Epithelial cell of esophagus (primary cell): ENCODE data around the gene SUSD5.

ENCODE experiments used
- DNase-seq: peaks from one replicate; pipeline ENCODE4 v3.0.0; 2010; ENCODE audit warnings: low read depth
- H3K4me3 ChIP-seq: 2 replicates; pipeline ENCODE4 v1.5.1; 2011; ENCODE audit warnings: mild to moderate bottlenecking, low read length, control low read depth
- CTCF ChIP-seq: IDR thresholded peaks from 2 replicates; pipeline ENCODE4 v1.5.1; 2011; ENCODE audit warnings: low read depth, mild to moderate bottlenecking, low read length, control low read depth, inconsistent platforms; ENCODE audit not compliant: insufficient read depth; ENCODE audit errors: missing control alignments

The SUSD5 gene

GRCh38 chr3:33181229-33181628, 37.4 kb downstream of the SUSD5 start:
- TF ChIP-seq CTCF, result no peak
- H3K4me3 ChIP-seq, result no peak overlapping the region
- no peak for DNase-seq

- no peak overlapping the region for H3K4me3 ChIP-seq
- TF ChIP-seq CTCF, result no peak
- no peak for DNase-seq
Measured at GRCh38 chr3:33179132-33179531, 39.5 kb downstream of the SUSD5 start.

- DNase-seq, result no peak
- no peak overlapping the region for H3K4me3 ChIP-seq
- TF ChIP-seq CTCF, result no peak
Measured at GRCh38 chr3:33174711-33175414, 43.7 kb downstream of the SUSD5 start.

- DNase-seq, result no peak
- no peak overlapping the region for H3K4me3 ChIP-seq
- no peak for TF ChIP-seq CTCF
Measured at GRCh38 chr3:33174095-33174494, 44.5 kb downstream of the SUSD5 start.

- H3K4me3 ChIP-seq, result no peak overlapping the region
- no peak for TF ChIP-seq CTCF
- no peak for DNase-seq
Measured at GRCh38 chr3:33173672-33174071, 44.9 kb downstream of the SUSD5 start.

- H3K4me3 ChIP-seq, result no peak overlapping the region
- no peak for DNase-seq
- no peak for TF ChIP-seq CTCF
Measured at GRCh38 chr3:33173103-33173502, 45.5 kb downstream of the SUSD5 start.

- no peak overlapping the region for H3K4me3 ChIP-seq
- no peak for TF ChIP-seq CTCF
- DNase-seq, result no peak
Measured at GRCh38 chr3:33171580-33171979, 47.0 kb downstream of the SUSD5 start.
